ENCODE results near the gene PARVB.

Gene PARVB

DNA sequence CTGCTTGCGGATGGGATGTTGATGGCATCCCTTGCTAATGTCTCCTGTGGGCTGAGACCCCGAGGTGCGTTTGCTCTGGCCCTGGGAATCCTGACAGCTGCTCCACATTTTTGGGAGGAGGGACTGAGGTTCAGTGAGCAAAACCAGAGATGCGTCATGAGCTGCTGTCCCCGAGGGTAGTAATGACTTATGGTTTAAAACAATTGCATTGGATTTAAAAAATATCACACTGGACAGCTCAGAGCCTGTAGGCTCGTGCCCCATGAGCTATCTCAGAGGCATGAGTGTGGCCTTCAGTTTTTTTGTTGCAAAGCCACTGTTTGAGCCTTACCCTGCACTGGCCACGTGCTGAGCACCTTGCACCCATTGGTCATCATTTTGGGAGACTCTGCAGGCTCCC, 135.7 kb downstream of the PARVB start:
- Histone ChIP-seq H3K36me3 (ENCODE audit: control insufficient read depth in 5 of 5, insufficient read depth in 5 of 5, low read length in 5 of 5) (peaks cover 4 to 76% (median 58%) of the 10 kb centered on the region in 5 donors), H3K27ac (ENCODE audit: low read depth, low read length) (no peak overlapping the region)

GRCh38 chr22:44160421-44160820, 136.3 kb downstream of the PARVB start:
- H3K4me1 ChIP-seq (ENCODE audit: control insufficient read depth in 5 of 5, insufficient read depth in 5 of 5, low read length in 5 of 5), result peaks cover 0 to 10% (median 0%) of the 10 kb centered on the region in 5 donors
- H3K27me3 ChIP-seq (ENCODE audit: control insufficient read depth in 5 of 5, insufficient read depth in 4 of 5, low read length in 5 of 5), result no peaks in the 10 kb centered on the region
- H3K27ac ChIP-seq (ENCODE audit: low read depth, low read length), result no peak overlapping the region
- no peak overlapping the region for H3K9ac ChIP-seq (ENCODE audit: low read length in 5 of 5)
- no peaks in the 10 kb centered on the region for H3K9me3 ChIP-seq (ENCODE audit: control insufficient read depth in 5 of 5, low read length in 5 of 5)
- no peak overlapping the region for H3K4me3 ChIP-seq (ENCODE audit: low read depth in 1 of 5, low read length in 5 of 5)
- H3K36me3 ChIP-seq (ENCODE audit: control insufficient read depth in 5 of 5, insufficient read depth in 5 of 5, low read length in 5 of 5), result peaks cover 4 to 76% (median 57%) of the 10 kb centered on the region in 5 donors

More for the DNA sequence above, 135.7 kb downstream of the PARVB start:
- H3K4me1 ChIP-seq (ENCODE audit: control insufficient read depth in 5 of 5, insufficient read depth in 5 of 5, low read length in 5 of 5), result peaks cover 0 to 10% (median 0%) of the 10 kb centered on the region in 5 donors
- H3K4me3 ChIP-seq (ENCODE audit: low read depth in 1 of 5, low read length in 5 of 5), result no peak overlapping the region
- H3K9ac ChIP-seq (ENCODE audit: low read length in 5 of 5), result no peak overlapping the region
- no peaks in the 10 kb centered on the region for H3K27me3 ChIP-seq (ENCODE audit: control insufficient read depth in 5 of 5, insufficient read depth in 4 of 5, low read length in 5 of 5)
- H3K9me3 ChIP-seq (ENCODE audit: control insufficient read depth in 5 of 5, low read length in 5 of 5), result no peaks in the 10 kb centered on the region

- peaks cover 4 to 75% (median 60%) of the 10 kb centered on the region in 5 donors for H3K36me3 ChIP-seq (ENCODE audit: control insufficient read depth in 5 of 5, insufficient read depth in 5 of 5, low read length in 5 of 5)
- no peaks in the 10 kb centered on the region for H3K27me3 ChIP-seq (ENCODE audit: control insufficient read depth in 5 of 5, insufficient read depth in 4 of 5, low read length in 5 of 5)
- H3K4me3 ChIP-seq (ENCODE audit: low read depth in 1 of 5, low read length in 5 of 5), result no peak overlapping the region
- no peaks in the 10 kb centered on the region for H3K9me3 ChIP-seq (ENCODE audit: control insufficient read depth in 5 of 5, low read length in 5 of 5)
- peaks cover 0 to 22% (median 12%) of the 10 kb centered on the region in 5 donors for H3K4me1 ChIP-seq (ENCODE audit: control insufficient read depth in 5 of 5, insufficient read depth in 5 of 5, low read length in 5 of 5)
- no peak overlapping the region for H3K27ac ChIP-seq (ENCODE audit: low read depth, low read length)
- no peak overlapping the region for H3K9ac ChIP-seq (ENCODE audit: low read length in 5 of 5)
Measured at GRCh38 chr22:44161673-44162072, 137.6 kb downstream of the PARVB start.

- Histone ChIP-seq H3K36me3 (ENCODE audit: control insufficient read depth in 5 of 5, insufficient read depth in 5 of 5, low read length in 5 of 5) (peaks cover 2 to 76% (median 55%) of the 10 kb centered on the region in 5 donors), H3K4me3 (ENCODE audit: low read depth in 1 of 5, low read length in 5 of 5) (no peak overlapping the region), H3K9ac (ENCODE audit: low read length in 5 of 5) (no peak overlapping the region), H3K27me3 (ENCODE audit: control insufficient read depth in 5 of 5, insufficient read depth in 4 of 5, low read length in 5 of 5) (no peaks in the 10 kb centered on the region), H3K27ac (ENCODE audit: low read depth, low read length) (no peak overlapping the region), H3K9me3 (ENCODE audit: control insufficient read depth in 5 of 5, low read length in 5 of 5) (no peaks in the 10 kb centered on the region), H3K4me1 (ENCODE audit: control insufficient read depth in 5 of 5, insufficient read depth in 5 of 5, low read length in 5 of 5) (peaks cover 0 to 24% (median 15%) of the 10 kb centered on the region in 5 donors)
Measured at GRCh38 chr22:44162960-44163359, 138.9 kb downstream of the PARVB start.

GRCh38 chr22:44163536-44163935, 139.4 kb downstream of the PARVB start:
- H3K4me1 ChIP-seq (ENCODE audit: control insufficient read depth in 5 of 5, insufficient read depth in 5 of 5, low read length in 5 of 5), result peaks cover 0 to 24% (median 15%) of the 10 kb centered on the region in 5 donors
- peaks cover 0 to 76% (median 55%) of the 10 kb centered on the region in 5 donors for H3K36me3 ChIP-seq (ENCODE audit: control insufficient read depth in 5 of 5, insufficient read depth in 5 of 5, low read length in 5 of 5)
- H3K4me3 ChIP-seq (ENCODE audit: low read depth in 1 of 5, low read length in 5 of 5), result no peak overlapping the region
- no peaks in the 10 kb centered on the region for H3K9me3 ChIP-seq (ENCODE audit: control insufficient read depth in 5 of 5, low read length in 5 of 5)
- H3K27me3 ChIP-seq (ENCODE audit: control insufficient read depth in 5 of 5, insufficient read depth in 4 of 5, low read length in 5 of 5), result no peaks in the 10 kb centered on the region
- H3K27ac ChIP-seq (ENCODE audit: low read depth, low read length), result no peak overlapping the region
- no peak overlapping the region for H3K9ac ChIP-seq (ENCODE audit: low read length in 5 of 5)

GRCh38 chr22:44164031-44164430, 139.9 kb downstream of the PARVB start:
- Histone ChIP-seq H3K27me3 (ENCODE audit: control insufficient read depth in 5 of 5, insufficient read depth in 4 of 5, low read length in 5 of 5) (no peaks in the 10 kb centered on the region), H3K36me3 (ENCODE audit: control insufficient read depth in 5 of 5, insufficient read depth in 5 of 5, low read length in 5 of 5) (peaks cover 0 to 74% (median 55%) of the 10 kb centered on the region in 5 donors), H3K9ac (ENCODE audit: low read length in 5 of 5) (no peak overlapping the region), H3K9me3 (ENCODE audit: control insufficient read depth in 5 of 5, low read length in 5 of 5) (no peaks in the 10 kb centered on the region), H3K4me3 (ENCODE audit: low read depth in 1 of 5, low read length in 5 of 5) (no peak overlapping the region), H3K4me1 (ENCODE audit: control insufficient read depth in 5 of 5, insufficient read depth in 5 of 5, low read length in 5 of 5) (peaks cover 0 to 24% (median 15%) of the 10 kb centered on the region in 5 donors), H3K27ac (ENCODE audit: low read depth, low read length) (no peak overlapping the region)

- no peak overlapping the region for H3K27ac ChIP-seq (ENCODE audit: low read depth, low read length)
- peaks cover 0 to 66% (median 50%) of the 10 kb centered on the region in 5 donors for H3K36me3 ChIP-seq (ENCODE audit: control insufficient read depth in 5 of 5, insufficient read depth in 5 of 5, low read length in 5 of 5)
- no peak overlapping the region for H3K9ac ChIP-seq (ENCODE audit: low read length in 5 of 5)
- H3K4me1 ChIP-seq (ENCODE audit: control insufficient read depth in 5 of 5, insufficient read depth in 5 of 5, low read length in 5 of 5), result peaks cover 0 to 24% (median 15%) of the 10 kb centered on the region in 5 donors
- H3K27me3 ChIP-seq (ENCODE audit: control insufficient read depth in 5 of 5, insufficient read depth in 4 of 5, low read length in 5 of 5), result no peaks in the 10 kb centered on the region
- H3K4me3 ChIP-seq (ENCODE audit: low read depth in 1 of 5, low read length in 5 of 5), result no peak overlapping the region
- H3K9me3 ChIP-seq (ENCODE audit: control insufficient read depth in 5 of 5, low read length in 5 of 5), result no peaks in the 10 kb centered on the region
Measured at GRCh38 chr22:44165286-44165874, 141.3 kb downstream of the PARVB start.

DNA sequence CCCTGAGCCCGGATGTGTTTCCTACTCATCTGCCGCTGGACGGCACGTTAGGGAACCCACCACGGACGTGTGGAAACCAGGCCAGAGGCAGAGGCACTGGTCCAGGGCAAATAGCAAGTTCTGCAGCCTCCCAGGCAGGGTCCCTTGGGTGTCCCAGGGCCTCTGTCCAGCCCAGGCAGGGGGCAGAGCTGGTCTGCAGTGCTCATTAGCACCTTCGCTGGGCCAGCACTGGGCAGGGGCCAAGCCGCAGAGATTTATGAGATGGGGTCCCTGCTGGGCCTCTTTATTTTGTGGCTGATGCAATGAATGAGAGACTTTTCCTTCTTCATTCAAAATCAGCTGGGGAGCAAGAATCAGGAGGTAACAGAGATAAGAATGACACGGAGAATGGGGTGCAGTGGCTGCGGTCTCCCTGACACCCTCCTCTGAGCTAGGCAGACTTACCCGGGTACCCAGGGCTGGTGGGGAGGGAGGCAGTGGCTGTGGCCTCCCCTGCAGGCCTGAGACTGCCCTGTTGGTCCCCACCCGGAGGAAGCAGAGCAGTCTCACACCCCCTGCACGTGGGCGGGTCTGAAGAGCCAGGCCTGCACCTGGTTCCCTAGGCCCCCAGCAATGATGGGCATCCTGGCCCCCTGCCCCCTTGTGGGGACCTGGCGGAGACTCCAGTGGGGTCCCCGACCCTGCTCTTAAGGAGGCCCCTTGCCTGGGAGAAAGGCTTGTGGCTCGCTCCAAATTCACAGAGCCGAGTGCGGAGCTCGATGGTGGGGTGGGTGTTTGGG, 142.6 kb downstream of the PARVB start:
- peaks cover 0 to 58% (median 43%) of the 10 kb centered on the region in 5 donors for H3K36me3 ChIP-seq (ENCODE audit: control insufficient read depth in 5 of 5, insufficient read depth in 5 of 5, low read length in 5 of 5)

DNA sequence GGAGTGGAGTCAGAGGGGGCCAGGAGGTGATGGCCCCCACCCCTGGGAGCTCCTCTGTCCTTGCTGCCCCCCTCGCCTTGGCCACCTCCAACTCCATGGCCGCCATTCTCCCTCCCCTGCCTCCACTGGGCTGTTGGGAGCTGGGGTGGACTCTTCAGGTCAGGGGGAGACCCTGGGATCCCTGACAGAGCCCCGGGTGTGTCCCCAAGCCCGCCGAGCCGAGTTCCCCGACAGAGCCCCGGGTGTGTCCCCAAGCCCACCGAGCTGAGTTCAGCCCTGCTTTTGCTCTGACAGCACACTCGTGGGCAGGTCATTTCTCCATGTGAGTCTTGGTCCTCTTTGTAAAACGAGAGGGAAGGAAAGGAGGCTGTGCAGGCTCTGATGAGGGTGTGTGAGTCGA, 143.4 kb downstream of the PARVB start:
- H3K36me3 ChIP-seq (ENCODE audit: control insufficient read depth in 5 of 5, insufficient read depth in 5 of 5, low read length in 5 of 5), result peaks cover 0 to 54% (median 40%) of the 10 kb centered on the region in 5 donors
- H3K27ac ChIP-seq (ENCODE audit: low read depth, low read length), result no peak overlapping the region
- no peaks in the 10 kb centered on the region for H3K9me3 ChIP-seq (ENCODE audit: control insufficient read depth in 5 of 5, low read length in 5 of 5)
- peaks cover 4 to 30% (median 22%) of the 10 kb centered on the region in 5 donors for H3K4me1 ChIP-seq (ENCODE audit: control insufficient read depth in 5 of 5, insufficient read depth in 5 of 5, low read length in 5 of 5)
- H3K4me3 ChIP-seq (ENCODE audit: low read depth in 1 of 5, low read length in 5 of 5), result no peak overlapping the region
- no peak overlapping the region for H3K9ac ChIP-seq (ENCODE audit: low read length in 5 of 5)
- H3K27me3 ChIP-seq (ENCODE audit: control insufficient read depth in 5 of 5, insufficient read depth in 4 of 5, low read length in 5 of 5), result no peaks in the 10 kb centered on the region

More for the DNA sequence above, 142.6 kb downstream of the PARVB start:
- H3K4me3 ChIP-seq (ENCODE audit: low read depth in 1 of 5, low read length in 5 of 5), result no peak overlapping the region
- H3K9me3 ChIP-seq (ENCODE audit: control insufficient read depth in 5 of 5, low read length in 5 of 5), result no peaks in the 10 kb centered on the region
- peaks cover 0 to 24% (median 15%) of the 10 kb centered on the region in 5 donors for H3K4me1 ChIP-seq (ENCODE audit: control insufficient read depth in 5 of 5, insufficient read depth in 5 of 5, low read length in 5 of 5)
- no peak overlapping the region for H3K27ac ChIP-seq (ENCODE audit: low read depth, low read length)
- no peaks in the 10 kb centered on the region for H3K27me3 ChIP-seq (ENCODE audit: control insufficient read depth in 5 of 5, insufficient read depth in 4 of 5, low read length in 5 of 5)
- H3K9ac ChIP-seq (ENCODE audit: low read length in 5 of 5), result no peak overlapping the region

DNA sequence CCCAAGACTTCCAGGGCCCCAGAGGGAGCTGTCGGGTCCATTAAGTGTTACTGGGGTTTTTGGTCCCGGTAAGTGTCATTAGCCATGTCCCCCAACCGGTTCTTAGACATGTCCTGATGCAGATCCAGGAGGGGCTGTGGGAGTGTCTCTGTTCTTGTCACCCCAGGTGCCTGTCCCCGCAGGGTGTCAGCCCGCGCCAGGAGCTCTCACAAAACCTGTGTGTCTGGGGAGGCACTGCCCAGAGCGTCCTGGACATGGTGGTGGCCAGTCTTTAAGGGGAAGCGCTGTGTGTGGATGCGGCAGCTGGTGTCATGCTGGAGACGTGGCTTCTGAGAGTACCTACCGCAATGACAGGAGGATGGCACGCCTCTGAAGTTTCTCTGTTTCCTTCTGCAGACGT, 144.1 kb downstream of the PARVB start:
- no peak overlapping the region for H3K9ac ChIP-seq (ENCODE audit: low read length in 5 of 5)
- H3K27ac ChIP-seq (ENCODE audit: low read depth, low read length), result no peak overlapping the region
- H3K27me3 ChIP-seq (ENCODE audit: control insufficient read depth in 5 of 5, insufficient read depth in 4 of 5, low read length in 5 of 5), result no peaks in the 10 kb centered on the region
- no peak overlapping the region for H3K4me3 ChIP-seq (ENCODE audit: low read depth in 1 of 5, low read length in 5 of 5)
- peaks cover 4 to 37% (median 29%) of the 10 kb centered on the region in 5 donors for H3K4me1 ChIP-seq (ENCODE audit: control insufficient read depth in 5 of 5, insufficient read depth in 5 of 5, low read length in 5 of 5)
- H3K36me3 ChIP-seq (ENCODE audit: control insufficient read depth in 5 of 5, insufficient read depth in 5 of 5, low read length in 5 of 5), result peaks cover 0 to 50% (median 42%) of the 10 kb centered on the region in 5 donors
- H3K9me3 ChIP-seq (ENCODE audit: control insufficient read depth in 5 of 5, low read length in 5 of 5), result no peaks in the 10 kb centered on the region
